ENCODE results near the gene BGLAP.

DNA sequence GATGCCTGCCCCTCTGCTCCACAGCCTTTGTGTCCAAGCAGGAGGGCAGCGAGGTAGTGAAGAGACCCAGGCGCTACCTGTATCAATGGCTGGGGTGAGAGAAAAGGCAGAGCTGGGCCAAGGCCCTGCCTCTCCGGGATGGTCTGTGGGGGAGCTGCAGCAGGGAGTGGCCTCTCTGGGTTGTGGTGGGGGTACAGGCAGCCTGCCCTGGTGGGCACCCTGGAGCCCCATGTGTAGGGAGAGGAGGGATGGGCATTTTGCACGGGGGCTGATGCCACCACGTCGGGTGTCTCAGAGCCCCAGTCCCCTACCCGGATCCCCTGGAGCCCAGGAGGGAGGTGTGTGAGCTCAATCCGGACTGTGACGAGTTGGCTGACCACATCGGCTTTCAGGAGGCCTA, 754 bp downstream of the BGLAP start:
- TF ChIP-seq GATA2 (IDR thresholded peaks at IDR 0.05; ENCODE audit: low read depth, low read length) (no peak), GATA3 (IDR thresholded peaks at IDR 0.05; ENCODE audit: low read depth, low read length) (no peak)

Data from SH-SY5Y (cell line).